ENCODE results near the gene CERCAM. TPM values are rescaled to one million over a fixed set of nuclear protein-coding genes. Genes with fewer than 3 reads are reported as not detected.
A peak's percentile ranks its signal among the peaks of the same experiment; 100 is the strongest.

Gene CERCAM
- total and polyA plus RNA-seq, 2 of the 13 experiments (the other 11 are each of a cell fraction or from before 2014, with no cell fraction given): 9.0 to 17.1 TPM

GRCh38 chr9:128455849-128456612 is 35.4 kb downstream of the CERCAM start, which contains the start of gene ODF2 (continued):
- TF ChIP-seq CENPX (CRISPR knock-in tag; IDR thresholded peaks at IDR 0.05) (no peak), ZNF891 (CRISPR knock-in tag; IDR thresholded peaks at IDR 0.05) (no peak), TEAD3 (CRISPR knock-in tag; optimal IDR thresholded peaks at IDR 0.05; ENCODE audit: borderline replicate concordance) (peak; percentile 72), ZNF562 (CRISPR knock-in tag; IDR thresholded peaks at IDR 0.05; ENCODE audit: borderline replicate concordance) (no peak), ZNF382 (CRISPR knock-in tag; IDR thresholded peaks at IDR 0.05; ENCODE audit: borderline replicate concordance) (no peak), NR2F6 (IDR thresholded peaks at IDR 0.05) (no peak), NR2F6 (CRISPR knock-in tag; IDR thresholded peaks at IDR 0.05) (peak; percentile 35; the same call in 1 of the 2 replicates), ETV5 (CRISPR knock-in tag; IDR thresholded peaks at IDR 0.05; ENCODE audit: borderline replicate concordance) (peak; percentile 90), JUND (CRISPR knock-in tag; IDR thresholded peaks at IDR 0.05) (no peak), AHR (CRISPR knock-in tag; IDR thresholded peaks at IDR 0.05) (peak; percentile 73; the same call in 1 of the 2 replicates), ATF5 (CRISPR knock-in tag; IDR thresholded peaks at IDR 0.05; ENCODE audit: low read depth) (no peak), MYPOP (CRISPR knock-in tag; IDR thresholded peaks at IDR 0.05) (0 out of 2 replicates have a peak, but pooled peaks have one; percentile 42), ZNF7 (CRISPR knock-in tag; IDR thresholded peaks at IDR 0.05) (no peak), SCMH1 (CRISPR knock-in tag; IDR thresholded peaks at IDR 0.05; ENCODE audit: borderline replicate concordance) (no peak), KDM2A (CRISPR knock-in tag; IDR thresholded peaks at IDR 0.05; ENCODE audit: borderline replicate concordance, low read depth) (peak; percentile 41; the same call in 1 of the 2 replicates), JUN (CRISPR knock-in tag; IDR thresholded peaks at IDR 0.05) (no peak), NCOR1 (IDR thresholded peaks at IDR 0.05; ENCODE audit: borderline replicate concordance, low read length) (no peak), TERF1 (CRISPR knock-in tag; IDR thresholded peaks at IDR 0.05) (no peak), ZNF703 (CRISPR knock-in tag; IDR thresholded peaks at IDR 0.05; ENCODE audit: borderline replicate concordance) (no peak), GATA4 (IDR thresholded peaks at IDR 0.05; ENCODE audit: borderline replicate concordance, low read depth) (no peak), MTA1 (CRISPR knock-in tag; IDR thresholded peaks at IDR 0.05; ENCODE audit: borderline replicate concordance) (no peak), NR3C1 (CRISPR knock-in tag; IDR thresholded peaks at IDR 0.05) (no peak), ZHX1 (CRISPR knock-in tag; IDR thresholded peaks at IDR 0.05; ENCODE audit: low read depth) (no peak), BORCS8-MEF2B (CRISPR knock-in tag; IDR thresholded peaks at IDR 0.05) (peak; percentile 79; the same call in 1 of the 2 replicates), RELA (CRISPR knock-in tag; IDR thresholded peaks at IDR 0.05) (no peak), ZNF10 (CRISPR knock-in tag; IDR thresholded peaks at IDR 0.05; ENCODE audit: borderline replicate concordance, low read depth) (no peak)

All from HepG2 (cell line).